ENCODE measurements around the gene DDR2.
A peak's percentile ranks its signal among the peaks of the same experiment; 100 is the strongest.
"Not testable (repeated sequence)": the region's sequence is repeated elsewhere in the genome, so short reads cannot be mapped to it uniquely, and the experiment has no call there.

Gene DDR2

GRCh38 chr1:162727493-162727892 lies 95.2 kb downstream of the DDR2 start:
- DNase-seq, result not testable (repeated sequence)

DNA sequence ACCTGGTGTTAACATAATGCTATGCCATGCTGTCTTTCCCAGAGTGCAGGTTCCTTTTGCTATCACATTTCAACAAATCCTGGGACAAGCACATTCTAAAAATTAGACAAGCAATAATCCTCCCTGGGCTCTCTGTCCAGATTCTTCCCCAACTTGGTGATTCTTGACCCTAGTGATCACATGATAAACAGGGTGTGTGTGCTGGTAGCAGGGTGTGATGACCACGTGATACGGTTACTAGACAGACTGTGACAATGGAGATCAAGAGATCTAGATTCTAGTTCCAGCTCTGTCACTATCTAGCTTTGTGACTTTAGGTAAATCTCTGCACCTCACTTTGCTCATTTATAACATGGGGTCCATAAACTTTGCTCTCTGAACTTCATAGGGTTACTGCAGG lies 96.3 kb downstream of the DDR2 start:
- no peak for DNase-seq

DNA sequence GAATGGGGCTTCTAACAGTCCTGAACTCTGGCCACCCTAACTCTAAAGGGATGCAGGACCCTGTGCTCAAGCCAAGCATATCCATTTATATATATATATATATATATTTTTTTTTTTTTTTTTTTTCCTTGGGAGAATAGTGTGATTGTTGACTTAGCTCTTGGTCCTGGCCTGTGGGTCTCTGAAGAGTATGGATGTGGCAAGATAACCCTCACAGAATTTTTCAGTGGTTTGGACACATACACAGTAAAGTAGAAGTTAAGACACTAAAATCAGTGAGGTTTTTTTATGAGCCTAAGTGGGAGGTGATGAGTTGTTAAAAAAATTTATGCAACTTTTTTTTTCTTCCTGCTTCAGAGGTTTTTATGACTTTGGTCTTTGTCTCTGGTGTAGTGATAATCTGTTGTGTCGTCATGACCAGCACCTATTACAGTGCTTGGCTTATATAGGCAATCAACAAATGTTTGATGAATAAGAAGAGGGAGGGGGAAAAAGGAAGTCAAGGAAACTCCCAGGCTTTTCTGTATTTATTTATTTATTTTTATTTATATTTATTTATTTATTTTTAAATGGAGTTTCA lies 97.0 kb downstream of the DDR2 start:
- not testable (repeated sequence) for DNase-seq

DNA sequence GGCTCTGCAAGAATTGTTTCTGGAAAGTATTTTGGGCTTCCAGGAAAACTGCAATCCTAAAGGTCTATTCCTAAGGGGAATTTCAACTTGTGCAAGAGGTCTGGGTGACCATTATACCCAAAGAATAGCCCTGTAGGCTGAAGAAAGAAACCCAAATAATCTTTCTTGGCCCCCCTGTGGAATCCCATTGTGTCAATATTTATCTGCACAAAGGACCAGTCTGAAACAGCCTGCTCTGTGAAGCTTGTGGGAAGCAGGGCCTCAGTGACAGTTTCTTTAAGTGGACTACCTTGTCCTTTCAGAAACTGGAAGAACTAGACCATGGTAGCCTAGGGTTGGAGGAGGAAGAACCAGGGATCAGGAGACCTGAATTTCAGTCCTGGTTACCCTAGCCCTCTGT lies 99.8 kb downstream of the DDR2 start:
- no peak for DNase-seq

DNA sequence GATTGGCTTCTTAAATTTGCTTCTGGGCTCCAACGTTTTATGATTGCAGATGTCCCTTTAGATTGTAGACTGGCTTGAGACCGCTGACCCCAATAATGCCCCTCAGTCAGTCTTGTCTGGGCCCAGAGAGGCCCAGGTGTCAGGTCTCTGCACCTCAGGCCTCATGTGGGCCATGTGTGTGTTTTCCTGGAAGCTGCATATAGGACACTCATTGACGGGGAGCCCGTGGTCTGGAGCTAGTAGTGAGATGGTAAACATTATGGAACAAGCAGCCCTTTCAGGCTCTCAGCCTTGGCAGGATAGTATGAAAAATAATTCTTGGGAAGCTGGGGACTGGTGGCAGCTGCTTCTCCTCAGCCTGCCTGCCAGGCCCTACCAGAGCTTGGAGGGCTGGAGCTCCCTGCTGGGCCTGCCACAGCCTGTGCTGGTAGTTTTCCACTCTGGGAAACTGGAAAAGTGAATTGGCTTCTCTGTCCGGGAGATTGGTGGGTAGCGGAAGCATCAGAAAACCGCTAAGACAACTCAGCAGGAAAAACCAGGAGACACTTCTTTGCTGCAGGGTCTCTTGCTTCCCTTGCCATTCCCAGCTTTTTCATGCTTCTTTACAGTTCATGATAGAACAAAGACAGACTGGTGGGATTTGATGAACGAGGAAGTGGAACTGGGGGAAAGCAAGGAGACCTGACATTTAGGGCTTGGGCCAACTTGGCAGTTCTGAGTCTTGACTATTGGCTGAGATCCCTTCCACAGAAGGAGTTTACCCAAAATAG lies 100.5 kb downstream of the DDR2 start:
- DNase-seq, result no peak

- DNase-seq, result no peak
Measured at GRCh38 chr1:162733336-162733590, 101.0 kb downstream of the DDR2 start.

DNA sequence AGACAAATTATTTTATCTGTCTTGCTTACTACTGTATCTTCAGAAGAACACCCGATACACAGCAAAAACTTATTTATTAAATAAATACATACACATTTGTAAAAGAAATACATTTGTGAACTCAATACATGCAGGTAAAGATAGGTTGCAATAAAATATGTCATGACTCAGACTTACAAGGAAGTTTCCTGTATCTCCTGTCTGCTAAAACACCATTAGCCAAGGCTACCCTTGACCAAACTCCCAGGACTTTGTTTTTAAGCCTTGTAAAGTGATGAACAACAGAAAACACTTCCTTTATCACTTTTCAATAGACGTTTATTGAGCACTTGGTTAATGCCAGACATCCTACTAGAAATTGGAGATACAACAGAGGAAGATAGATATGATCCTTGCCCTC lies 101.8 kb downstream of the DDR2 start:
- no peak for DNase-seq

GRCh38 chr1:162736184-162736583 lies 103.9 kb downstream of the DDR2 start:
- no peak for DNase-seq

DNA sequence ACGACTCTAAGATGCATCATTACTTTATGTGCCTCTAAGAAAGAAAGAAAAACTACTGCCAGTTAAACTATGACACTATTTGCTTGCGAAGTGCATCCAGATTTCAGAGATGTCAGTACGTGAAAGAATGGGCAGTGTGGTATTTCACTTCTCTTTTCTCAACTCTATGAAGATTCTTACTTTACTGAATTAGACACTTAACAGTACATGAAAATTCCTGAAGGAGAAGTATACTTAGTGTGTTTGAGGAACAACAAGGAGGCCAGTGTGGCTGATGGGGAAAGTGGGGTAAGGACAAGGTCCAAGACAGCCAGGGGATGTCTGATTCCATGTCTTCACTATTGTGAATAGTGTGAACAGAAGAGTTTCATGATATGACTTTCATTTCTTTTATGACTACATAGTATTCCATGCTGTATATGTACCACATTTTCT lies 104.4 kb downstream of the DDR2 start:
- DNase-seq, result no peak

- DNase-seq, result no peak
Measured at GRCh38 chr1:162740755-162741154, 108.5 kb downstream of the DDR2 start.

DNA sequence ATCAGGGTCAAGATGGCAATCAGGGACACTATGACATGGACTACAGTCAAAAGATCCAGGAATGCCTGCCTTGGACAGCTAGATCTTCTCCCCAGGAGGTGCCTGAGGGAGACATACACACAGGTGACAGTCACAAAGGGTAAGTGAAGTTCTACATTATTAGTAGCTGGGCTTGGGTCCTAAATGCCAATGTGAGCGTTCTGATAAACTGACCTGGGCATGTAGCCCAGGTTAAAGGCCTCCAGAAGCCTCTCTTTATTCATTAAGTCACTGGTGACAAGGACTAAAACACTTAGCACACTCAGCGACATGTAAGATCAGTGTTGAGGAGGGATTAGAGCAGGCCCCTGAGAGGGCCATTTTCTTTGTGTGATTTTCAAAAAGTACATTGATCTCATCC lies 109.3 kb downstream of the DDR2 start:
- DNase-seq, result no peak

DNA sequence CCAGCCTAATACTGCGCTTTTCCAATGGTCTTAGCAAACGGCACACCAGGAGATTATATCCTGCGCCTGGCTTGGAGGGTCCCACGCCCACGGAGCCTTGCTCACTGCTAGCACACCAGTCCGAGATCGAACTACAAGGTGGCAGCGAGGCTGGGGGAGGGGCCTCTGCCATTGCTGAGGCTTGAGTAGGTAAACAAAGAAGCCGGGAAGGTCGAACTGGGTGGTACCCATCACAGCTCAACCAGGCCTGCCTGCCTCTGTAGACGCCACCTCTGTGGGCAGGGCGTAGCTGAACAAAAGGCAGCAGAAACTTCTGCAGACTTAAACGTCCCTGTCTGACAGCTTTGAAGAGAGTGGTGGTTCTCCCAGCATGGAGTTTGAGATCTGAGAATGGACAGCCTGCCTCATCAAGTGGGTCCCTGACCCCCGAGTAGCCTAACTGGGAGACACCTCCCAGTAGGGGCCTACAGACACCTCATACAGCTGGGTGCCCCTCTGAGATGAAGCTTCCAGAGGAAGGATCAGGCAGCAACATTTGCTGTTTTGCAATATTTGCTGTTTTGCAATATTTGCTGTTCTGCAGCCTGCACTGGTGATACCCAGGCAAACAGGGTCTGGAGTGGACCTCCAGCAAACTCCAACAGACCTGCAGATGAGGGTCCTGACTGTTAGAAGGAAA lies 114.1 kb downstream of the DDR2 start:
- DNase-seq, result not testable (repeated sequence)

GRCh38 chr1:162753001-162753658 lies 120.9 kb downstream of the DDR2 start:
- no peak for DNase-seq

DNA sequence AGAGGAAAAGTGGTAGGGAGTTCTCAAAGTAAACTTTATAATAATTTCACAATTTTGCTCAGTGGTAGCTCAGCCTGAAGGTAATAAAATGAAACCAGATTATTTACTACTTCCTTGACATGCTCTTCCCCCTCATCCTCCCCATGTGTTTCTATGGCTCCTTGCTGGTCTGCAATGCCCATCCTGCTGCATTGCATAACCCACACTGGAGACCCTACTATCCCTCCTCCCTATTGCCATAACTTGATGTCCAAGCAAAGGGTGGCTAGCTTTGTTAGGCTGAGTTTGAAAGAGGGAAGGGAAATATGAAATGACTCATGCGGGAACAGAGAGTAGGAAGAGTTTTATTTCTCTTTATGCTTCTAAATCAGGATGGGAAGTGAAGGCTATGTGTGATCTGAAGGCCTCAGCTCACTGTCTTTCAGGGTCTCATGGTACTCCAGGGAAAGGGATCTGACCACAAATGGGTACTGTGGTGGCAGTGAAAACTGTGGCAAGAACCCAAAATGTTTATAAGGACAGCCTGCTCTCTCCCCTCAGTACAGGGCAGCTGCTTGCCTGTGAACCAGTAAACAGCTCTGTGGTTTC lies 121.8 kb downstream of the DDR2 start:
- peak; percentile 38 for DNase-seq

DNA sequence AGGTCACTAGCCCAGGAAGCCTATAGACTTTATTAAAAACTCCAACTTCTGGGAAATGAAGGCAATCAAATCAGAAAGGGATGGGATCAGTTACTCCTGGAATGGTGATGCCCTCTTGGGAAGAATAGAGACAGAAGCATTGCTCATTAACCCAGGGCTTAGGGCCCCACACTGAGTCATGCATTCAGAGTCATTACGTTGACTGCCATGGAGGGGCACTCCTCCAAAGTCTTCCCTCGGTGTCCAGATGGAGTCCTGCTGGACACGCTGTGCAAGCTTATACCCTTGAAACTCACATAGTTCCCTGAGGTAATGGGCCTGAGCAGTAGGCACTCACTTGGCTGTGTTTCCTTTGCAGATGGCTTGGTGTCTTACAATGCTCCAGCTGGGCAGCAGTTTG lies 123.0 kb downstream of the DDR2 start:
- peak; percentile 41 for DNase-seq

- peak; percentile 66 for DNase-seq
Measured at GRCh38 chr1:162756523-162756922, 124.3 kb downstream of the DDR2 start.

GRCh38 chr1:162757476-162757875 lies 125.2 kb downstream of the DDR2 start:
- no peak for DNase-seq

DNA sequence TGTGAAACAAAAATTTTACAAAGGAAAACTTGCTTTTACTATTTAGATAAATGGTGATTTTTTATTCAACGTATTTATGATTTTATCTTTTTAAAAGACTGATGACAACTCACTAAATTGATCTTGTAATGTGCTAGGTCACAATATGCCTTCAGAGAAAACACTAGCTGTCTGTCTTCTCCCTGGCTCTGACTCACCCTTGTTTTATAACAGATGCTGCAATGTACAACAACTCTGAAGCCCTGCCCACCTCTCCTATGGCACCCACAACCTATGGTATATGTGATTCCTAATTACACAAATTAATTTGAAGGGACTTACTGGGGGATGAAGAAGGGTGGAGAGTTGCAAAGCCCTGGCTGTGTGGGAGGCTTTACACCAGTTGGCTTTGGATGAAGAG lies 133.5 kb downstream of the DDR2 start:
- DNase-seq, result no peak

DNA sequence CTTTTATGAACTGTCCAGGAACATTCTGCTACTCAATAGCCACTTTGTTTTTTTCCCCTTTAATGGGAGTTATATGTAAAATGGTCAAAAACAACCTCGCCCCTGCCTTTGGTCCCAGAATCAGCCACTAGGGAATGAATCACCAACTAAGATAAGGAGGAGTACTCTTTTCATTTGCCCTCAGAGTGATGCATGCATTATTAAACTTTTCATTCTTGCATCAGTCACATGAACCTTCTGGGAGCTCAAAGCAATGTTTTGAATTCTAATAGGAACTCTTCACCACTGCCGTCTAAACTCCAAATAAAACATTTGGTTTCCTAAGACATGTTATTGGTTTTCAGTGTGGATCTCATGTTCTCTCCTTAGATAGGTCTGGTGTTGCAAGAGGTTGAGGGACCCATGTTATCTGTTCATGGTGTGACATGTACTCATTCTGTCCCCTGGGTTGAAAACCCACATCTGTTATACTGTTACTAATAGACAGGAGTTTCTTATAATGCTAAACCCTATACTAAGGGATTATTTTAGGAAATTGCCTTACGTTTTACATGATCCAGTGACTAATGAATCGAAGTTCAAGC lies 140.4 kb downstream of the DDR2 start:
- no peak for DNase-seq

GRCh38 chr1:162774007-162774406 lies 141.7 kb downstream of the DDR2 start:
- DNase-seq, result no peak

DNA sequence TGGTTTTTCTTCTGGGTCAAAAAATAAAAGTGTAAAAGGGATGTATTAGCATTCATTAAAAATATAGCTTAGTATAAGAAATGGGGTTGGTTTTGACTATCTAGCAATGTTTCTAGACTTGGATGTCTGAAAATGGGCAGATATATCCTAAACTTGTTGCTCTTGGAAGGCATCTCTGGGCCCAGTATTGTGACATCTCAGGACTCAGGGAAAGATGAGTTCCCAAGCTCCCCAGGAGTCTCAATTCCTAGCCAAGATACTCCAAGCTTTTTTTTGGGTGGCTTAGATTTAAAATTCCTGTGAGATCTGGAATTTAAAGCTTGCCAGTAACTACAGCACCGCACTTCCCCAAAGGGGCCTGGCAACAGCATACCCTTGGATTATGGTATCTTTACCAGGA lies 146.8 kb downstream of the DDR2 start:
- no peak for DNase-seq

- no peak for DNase-seq
Measured at GRCh38 chr1:162782671-162783070, 150.4 kb downstream of the DDR2 start.

DNA sequence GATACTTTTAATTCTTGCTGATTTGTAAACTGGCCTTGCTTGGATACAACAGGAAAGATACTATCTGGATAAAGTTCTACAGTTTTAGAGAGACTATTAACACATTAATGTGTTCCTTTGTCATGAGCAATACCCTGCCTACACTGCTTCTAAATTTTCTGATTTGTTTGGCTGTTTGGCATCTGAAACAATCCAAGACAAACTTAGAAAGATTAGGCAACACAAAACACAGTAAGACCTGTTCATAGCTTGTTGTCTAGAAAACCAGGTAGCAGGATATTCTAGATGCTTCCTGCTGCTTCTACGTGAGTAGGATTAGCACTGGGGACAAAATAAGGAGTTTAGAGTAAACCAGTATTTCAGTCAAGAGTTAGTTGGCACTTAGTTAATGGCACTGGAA lies 152.7 kb downstream of the DDR2 start:
- DNase-seq, result not testable (repeated sequence)

Data from HCEC 1CT (cell line).